Stimulated activated CD4-positive, alpha-beta T cell treated with anti-CD3 and anti-CD28 coated beads, Interleukin-15, amount 100 ng/mL, for 24 hours (primary cell): Measurements from ENCODE around the gene PCDH10.

Source experiments
- DNase-seq: peaks from one replicate; pipeline ENCODE4 v3.0.0-alpha.2; 2020

PCDH10 gene

GRCh38 chr4:133149932-133150471 is 908 bp downstream of the PCDH10 start:
- DNase-seq: no peak

DNA sequence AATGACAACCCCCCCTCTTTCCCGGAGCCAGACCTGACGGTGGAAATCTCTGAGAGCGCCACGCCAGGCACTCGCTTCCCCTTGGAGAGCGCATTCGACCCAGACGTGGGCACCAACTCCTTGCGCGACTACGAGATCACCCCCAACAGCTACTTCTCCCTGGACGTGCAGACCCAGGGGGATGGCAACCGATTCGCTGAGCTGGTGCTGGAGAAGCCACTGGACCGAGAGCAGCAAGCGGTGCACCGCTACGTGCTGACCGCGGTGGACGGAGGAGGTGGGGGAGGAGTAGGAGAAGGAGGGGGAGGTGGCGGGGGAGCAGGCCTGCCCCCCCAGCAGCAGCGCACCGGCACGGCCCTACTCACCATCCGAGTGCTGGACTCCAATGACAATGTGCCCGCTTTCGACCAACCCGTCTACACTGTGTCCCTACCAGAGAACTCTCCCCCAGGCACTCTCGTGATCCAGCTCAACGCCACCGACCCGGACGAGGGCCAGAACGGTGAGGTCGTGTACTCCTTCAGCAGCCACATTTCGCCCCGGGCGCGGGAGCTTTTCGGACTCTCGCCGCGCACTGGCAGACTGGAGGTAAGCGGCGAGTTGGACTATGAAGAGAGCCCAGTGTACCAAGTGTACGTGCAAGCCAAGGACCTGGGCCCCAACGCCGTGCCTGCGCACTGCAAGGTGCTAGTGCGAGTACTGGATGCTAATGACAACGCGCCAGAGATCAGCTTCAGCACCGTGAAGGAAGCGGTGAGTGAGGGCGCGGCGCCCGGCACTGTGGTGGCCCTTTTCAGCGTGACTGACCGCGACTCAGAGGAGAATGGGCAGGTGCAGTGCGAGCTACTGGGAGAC is 1.6 kb downstream of the PCDH10 start:
- no peak for DNase-seq

DNA sequence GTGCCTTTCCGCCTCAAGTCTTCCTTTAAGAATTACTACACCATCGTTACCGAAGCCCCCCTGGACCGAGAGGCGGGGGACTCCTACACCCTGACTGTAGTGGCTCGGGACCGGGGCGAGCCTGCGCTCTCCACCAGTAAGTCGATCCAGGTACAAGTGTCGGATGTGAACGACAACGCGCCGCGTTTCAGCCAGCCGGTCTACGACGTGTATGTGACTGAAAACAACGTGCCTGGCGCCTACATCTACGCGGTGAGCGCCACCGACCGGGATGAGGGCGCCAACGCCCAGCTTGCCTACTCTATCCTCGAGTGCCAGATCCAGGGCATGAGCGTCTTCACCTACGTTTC is 2.2 kb downstream of the PCDH10 start:
- peak; percentile 12 for DNase-seq

DNA sequence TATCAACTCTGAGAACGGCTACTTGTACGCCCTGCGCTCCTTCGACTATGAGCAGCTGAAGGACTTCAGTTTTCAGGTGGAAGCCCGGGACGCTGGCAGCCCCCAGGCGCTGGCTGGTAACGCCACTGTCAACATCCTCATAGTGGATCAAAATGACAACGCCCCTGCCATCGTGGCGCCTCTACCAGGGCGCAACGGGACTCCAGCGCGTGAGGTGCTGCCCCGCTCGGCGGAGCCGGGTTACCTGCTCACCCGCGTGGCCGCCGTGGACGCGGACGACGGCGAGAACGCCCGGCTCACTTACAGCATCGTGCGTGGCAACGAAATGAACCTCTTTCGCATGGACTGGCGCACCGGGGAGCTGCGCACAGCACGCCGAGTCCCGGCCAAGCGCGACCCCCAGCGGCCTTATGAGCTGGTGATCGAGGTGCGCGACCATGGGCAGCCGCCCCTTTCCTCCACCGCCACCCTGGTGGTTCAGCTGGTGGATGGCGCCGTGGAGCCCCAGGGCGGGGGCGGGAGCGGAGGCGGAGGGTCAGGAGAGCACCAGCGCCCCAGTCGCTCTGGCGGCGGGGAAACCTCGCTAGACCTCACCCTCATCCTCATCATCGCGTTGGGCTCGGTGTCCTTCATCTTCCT is 2.7 kb downstream of the PCDH10 start:
- DNase-seq: no peak

DNA sequence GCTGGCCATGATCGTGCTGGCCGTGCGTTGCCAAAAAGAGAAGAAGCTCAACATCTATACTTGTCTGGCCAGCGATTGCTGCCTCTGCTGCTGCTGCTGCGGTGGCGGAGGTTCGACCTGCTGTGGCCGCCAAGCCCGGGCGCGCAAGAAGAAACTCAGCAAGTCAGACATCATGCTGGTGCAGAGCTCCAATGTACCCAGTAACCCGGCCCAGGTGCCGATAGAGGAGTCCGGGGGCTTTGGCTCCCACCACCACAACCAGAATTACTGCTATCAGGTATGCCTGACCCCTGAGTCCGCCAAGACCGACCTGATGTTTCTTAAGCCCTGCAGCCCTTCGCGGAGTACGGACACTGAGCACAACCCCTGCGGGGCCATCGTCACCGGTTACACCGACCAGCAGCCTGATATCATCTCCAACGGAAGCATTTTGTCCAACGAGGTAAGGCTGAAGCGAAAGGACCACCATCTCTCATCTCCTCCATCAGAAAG is 3.3 kb downstream of the PCDH10 start:
- no peak for DNase-seq

GRCh38 chr4:133152831-133153481 is 3.9 kb downstream of the PCDH10 start:
- no peak for DNase-seq

DNA sequence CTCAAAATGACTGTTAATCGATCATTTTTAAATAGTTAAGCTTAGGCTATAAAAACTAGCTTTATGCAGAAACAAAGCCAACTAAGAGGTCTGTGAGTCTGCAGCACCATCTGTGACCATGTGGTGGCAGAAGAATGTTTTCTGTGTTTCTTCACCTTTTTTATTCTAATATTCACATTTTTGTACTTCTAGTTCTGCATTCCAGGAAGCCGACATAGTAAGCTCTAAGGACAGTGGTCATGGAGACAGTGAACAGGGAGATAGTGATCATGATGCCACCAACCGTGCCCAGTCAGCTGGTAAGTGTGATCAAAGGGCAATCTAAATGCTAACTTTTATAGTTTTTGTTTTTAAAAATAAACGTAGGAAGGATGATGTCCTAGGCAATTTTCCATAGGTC is 5.6 kb downstream of the PCDH10 start:
- DNase-seq: no peak

DNA sequence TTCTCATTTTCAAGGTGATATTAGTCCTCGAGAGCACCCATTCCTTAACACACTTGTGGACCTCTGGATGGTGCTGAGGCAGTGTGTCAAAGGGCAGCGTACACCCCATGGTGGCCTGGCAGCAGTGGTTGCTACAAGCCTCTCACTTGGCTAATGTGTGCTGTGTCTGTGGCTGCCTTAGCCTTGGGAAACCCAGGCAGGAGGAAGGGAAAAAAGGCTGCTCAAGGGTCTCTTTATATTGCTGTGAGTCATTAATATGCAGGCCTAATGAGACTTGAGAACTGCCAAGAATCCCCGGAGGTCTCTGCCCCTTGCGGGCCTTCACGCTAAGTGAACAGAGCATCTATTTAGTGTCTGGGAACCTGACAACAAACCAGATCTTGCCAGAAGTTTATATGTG is 7.0 kb downstream of the PCDH10 start:
- no peak for DNase-seq

GRCh38 chr4:133156556-133156955 is 7.5 kb downstream of the PCDH10 start:
- no peak for DNase-seq

DNA sequence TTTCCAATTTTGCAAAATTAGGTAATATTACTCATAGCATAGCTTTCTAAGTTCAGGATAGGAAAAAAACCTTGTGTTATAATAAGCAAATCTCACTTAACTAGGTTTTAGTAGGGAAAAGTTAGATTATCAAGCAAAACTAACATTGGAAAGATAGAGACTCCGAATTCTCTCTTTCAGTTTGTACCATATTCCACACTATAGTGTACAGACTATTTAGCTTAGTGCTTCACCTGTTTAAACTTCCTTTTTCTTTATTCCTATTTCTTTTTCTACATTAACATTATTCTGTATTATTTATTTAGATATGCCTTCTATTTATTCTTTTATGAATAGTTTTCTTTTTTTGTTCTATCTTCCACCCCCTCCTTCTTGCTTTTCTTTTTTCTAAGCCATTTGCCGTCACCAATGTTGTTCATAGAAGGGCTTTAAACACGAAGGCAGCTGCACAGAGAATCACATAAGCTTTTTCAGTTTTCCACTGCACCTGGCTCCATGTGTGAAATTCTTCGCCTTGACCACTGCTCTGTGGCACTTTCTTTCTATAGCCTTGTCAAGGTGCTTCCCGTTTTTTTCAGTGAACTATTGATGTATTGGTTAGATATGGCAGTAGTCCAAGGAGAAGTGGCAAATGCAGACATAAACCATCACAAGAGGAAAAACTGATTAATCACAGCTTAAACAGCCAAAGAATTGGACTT is 8.5 kb downstream of the PCDH10 start:
- no peak for DNase-seq

- DNase-seq: no peak
Observed at GRCh38 chr4:133160853-133161252, 11.8 kb downstream of the PCDH10 start.

GRCh38 chr4:133161570-133162295 is 12.6 kb downstream of the PCDH10 start:
- DNase-seq: no peak

GRCh38 chr4:133162941-133163340 is 13.8 kb downstream of the PCDH10 start:
- no peak for DNase-seq

DNA sequence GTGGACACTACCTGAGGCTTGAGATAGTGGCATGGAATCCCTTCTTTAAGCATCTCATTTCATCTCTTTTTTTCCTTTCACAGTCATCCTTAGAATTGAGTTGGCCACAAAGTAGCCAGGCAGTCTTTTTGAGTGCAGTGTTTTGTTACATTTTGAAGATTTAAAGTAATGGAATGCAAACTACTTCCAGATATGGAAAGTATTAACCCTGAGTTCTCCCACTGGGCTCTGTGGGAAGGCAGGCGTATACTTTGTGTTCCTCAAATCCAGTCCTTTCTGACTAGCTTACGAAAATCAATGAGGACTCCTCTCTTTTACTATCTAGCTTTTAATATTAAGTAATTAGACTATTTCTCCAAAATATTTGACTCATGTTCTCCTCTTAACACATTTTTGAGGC is 29.9 kb downstream of the PCDH10 start:
- DNase-seq: no peak

GRCh38 chr4:133186210-133186609 is 37.1 kb downstream of the PCDH10 start:
- no peak for DNase-seq

DNA sequence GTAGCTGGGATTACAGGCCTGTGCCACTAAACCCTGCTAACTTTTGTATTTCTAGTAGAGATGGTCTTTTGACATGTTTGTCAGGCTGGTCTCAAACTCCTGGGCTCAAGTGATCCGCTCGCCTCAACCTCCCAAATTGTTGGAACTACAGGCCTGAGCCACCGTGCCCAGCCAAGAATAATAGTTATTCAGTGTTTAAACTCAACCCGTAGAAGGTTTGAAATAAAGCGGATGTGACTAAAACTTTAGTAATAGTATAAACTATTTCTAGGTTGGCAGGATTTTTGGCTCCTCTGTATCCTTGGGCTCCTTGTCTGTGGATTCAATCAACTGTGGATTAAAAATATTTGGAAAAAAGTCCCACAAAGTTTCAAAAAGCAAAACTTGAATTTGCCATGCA is 37.8 kb downstream of the PCDH10 start:
- DNase-seq: no peak

DNA sequence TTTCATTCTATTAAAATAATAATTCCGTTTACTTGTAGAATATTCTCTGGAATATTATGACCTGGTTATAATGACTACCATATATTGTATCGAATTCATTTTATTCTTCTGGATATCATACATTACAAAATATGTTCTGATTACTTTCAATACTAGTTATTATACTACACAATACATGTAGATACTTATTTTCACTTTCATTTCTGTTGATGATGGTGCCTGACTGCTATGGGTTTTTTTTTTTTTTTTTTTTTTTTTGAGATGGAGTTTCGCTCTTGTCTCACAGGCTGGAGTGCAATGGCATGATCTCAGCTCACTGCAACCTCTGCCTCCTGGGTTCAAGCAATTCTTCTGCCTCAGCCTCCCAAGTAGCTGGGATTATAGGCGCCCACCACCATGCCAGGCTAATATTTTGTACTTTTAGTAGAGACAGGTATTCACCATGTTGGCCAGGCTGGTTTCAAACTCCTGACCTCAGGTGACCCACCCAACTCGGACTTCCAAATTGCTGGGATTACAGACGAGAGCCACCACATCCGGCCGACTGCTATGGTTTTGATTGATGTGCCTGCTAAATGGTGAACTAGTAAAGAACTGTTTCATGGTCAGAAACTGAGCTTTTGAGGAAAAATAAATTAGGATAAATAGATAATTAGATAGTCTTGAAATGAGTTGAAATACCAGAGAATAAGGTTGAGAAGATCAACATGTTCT is 39.5 kb downstream of the PCDH10 start:
- DNase-seq: no peak

DNA sequence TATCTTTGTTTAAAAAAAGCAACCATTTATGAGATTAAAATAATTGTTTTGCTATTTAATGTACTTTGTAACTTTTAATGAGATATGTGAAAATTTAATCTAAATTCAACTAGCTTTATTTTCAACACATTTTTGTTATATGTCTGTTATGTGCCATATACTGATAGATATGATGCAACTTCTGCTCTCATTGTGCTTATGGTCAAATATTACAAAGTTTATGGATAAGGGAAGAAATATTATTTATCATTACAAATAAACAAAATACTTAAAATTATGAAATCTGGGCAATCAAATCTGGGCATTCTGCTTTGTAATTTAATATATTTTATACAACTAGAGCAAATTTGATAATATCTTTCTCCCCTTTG is 40.0 kb downstream of the PCDH10 start:
- DNase-seq: no peak

- no peak for DNase-seq
Observed at GRCh38 chr4:133190098-133190497, 41.0 kb downstream of the PCDH10 start.

DNA sequence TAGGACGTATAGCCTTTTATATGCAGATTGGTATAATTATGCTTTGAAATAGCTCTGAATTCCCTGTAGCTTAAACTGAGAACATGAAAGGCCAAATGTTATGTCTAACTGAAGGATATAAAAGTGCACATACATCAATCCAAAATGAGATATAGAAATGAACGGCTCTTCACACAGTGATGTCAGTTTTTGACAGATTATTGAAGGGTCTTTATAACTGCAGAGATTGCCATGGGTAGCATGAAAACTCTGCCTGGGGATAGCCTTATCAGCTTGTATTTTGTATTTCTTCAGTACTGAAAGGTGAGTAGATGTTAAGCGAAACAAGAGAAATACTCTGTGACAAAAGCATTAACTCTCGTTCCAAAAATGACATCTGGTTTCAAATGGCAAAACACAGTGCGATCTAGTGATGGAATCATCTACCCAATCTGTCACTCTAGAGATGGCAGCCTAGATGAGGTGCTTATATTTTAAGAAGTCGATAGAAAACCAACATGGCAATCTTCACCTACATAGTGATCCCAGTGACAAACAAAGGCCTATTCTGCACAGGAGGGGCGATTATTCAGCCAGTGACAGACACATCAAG is 59.7 kb downstream of the PCDH10 start:
- no peak for DNase-seq

- DNase-seq: no peak
Observed at GRCh38 chr4:133233922-133234321, 84.8 kb downstream of the PCDH10 start.
